Body of pancreas (tissue), 4 donors: ENCODE measurements around the gene SLC25A21.

ENCODE experiments used
- POLR2A ChIP-seq, 3 donors: fragments of 450-650 bp; IDR thresholded peaks; one replicate each; pipeline ENCODE4 v1.6.1; 2016; ENCODE audit warnings: antibody characterized with exemption in 3 of 3, mild to moderate bottlenecking in 2 of 3
- TF ChIP-seq, protein P1 (sequence below), 7 experiments: fragments of 450-650 bp in 4 of 7; fragments of 200-600 bp in 3 of 7; sonication (generic) in 3 of 7; IDR thresholded peaks; one replicate each; pipeline ENCODE4 v1.5.1; 2016 to 2019; ENCODE audit warnings: antibody characterized with exemption in 7 of 7

DNA sequence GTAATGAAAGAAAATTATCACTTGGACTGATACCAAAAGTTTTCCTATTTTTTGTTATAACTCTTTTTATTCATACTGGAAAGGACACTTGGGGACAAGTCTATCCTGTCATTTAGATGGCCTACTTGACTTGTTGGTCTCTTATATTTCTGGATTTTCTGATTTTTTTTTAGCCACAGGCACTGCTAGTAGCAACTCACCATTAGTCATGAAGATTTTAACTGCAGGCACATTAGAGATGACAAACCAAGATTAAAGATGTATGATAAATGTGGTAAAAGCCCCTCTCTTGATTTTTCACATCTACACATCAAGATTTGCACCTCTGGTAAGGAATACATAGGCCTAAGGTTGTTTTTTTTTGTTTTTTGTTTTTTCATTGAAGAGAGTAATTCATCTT lies 217.0 kb downstream of the SLC25A21 start:
- TF ChIP-seq, protein P1, sequence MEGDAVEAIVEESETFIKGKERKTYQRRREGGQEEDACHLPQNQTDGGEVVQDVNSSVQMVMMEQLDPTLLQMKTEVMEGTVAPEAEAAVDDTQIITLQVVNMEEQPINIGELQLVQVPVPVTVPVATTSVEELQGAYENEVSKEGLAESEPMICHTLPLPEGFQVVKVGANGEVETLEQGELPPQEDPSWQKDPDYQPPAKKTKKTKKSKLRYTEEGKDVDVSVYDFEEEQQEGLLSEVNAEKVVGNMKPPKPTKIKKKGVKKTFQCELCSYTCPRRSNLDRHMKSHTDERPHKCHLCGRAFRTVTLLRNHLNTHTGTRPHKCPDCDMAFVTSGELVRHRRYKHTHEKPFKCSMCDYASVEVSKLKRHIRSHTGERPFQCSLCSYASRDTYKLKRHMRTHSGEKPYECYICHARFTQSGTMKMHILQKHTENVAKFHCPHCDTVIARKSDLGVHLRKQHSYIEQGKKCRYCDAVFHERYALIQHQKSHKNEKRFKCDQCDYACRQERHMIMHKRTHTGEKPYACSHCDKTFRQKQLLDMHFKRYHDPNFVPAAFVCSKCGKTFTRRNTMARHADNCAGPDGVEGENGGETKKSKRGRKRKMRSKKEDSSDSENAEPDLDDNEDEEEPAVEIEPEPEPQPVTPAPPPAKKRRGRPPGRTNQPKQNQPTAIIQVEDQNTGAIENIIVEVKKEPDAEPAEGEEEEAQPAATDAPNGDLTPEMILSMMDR (IDR thresholded peaks at IDR 0.05) = no peak
- no peak for TF ChIP-seq POLR2A (IDR thresholded peaks at IDR 0.05)
